HL-60 (cell line): ENCODE data around the gene BLOC1S1.

Experiments used
- DNase-seq, 2 experiments: peaks; one replicate each; pipeline ENCODE4 v3.0.0-alpha.2; 2010 to 2020; ENCODE audit warnings: low read depth in 1 of 2, low spot score in 1 of 2
- H3K27ac ChIP-seq: fragments of 250-450 bp; sonication (Bioruptor Pico); replicated peaks from 2 replicates; pipeline ENCODE4 v1.5.1; 2020; ENCODE audit warnings: mild to moderate bottlenecking, moderate library complexity
- H3K27me3 ChIP-seq: fragments of 250-450 bp; sonication (Bioruptor Pico); 2 replicates; pipeline ENCODE4 v1.5.1; 2021; ENCODE audit warnings: mild to moderate bottlenecking, moderate library complexity; ENCODE audit not compliant: insufficient read depth, poor library complexity, severe bottlenecking
- H3K4me3 ChIP-seq: replicated peaks from 2 replicates; pipeline ENCODE4 v1.5.1; 2011; ENCODE audit warnings: mild to moderate bottlenecking, control low read depth, low read length; ENCODE audit not compliant: insufficient read depth
- GABPA ChIP-seq: IDR thresholded peaks from 2 replicates; pipeline ENCODE4 v1.6.1; 2012; ENCODE audit warnings: low read depth
- POLR2AphosphoS5 ChIP-seq: IDR thresholded peaks from 2 replicates; pipeline ENCODE4 v1.6.1; 2012; ENCODE audit warnings: low read depth
- SPI1 ChIP-seq: IDR thresholded peaks from 2 replicates; pipeline ENCODE4 v1.6.1; 2012; ENCODE audit warnings: low read depth, mild to moderate bottlenecking, borderline replicate concordance
- TF ChIP-seq, protein P1 (sequence below): IDR thresholded peaks from 2 replicates; pipeline ENCODE4 v1.6.1; 2012; ENCODE audit warnings: low read depth; ENCODE audit not compliant: insufficient replicate concordance
- TF ChIP-seq, protein P2 (sequence below): IDR thresholded peaks from one replicate; pipeline ENCODE4 v1.5.1; 2011; ENCODE audit warnings: low read length, control low read depth, inconsistent platforms; ENCODE audit not compliant: insufficient read depth

Gene BLOC1S1

DNA sequence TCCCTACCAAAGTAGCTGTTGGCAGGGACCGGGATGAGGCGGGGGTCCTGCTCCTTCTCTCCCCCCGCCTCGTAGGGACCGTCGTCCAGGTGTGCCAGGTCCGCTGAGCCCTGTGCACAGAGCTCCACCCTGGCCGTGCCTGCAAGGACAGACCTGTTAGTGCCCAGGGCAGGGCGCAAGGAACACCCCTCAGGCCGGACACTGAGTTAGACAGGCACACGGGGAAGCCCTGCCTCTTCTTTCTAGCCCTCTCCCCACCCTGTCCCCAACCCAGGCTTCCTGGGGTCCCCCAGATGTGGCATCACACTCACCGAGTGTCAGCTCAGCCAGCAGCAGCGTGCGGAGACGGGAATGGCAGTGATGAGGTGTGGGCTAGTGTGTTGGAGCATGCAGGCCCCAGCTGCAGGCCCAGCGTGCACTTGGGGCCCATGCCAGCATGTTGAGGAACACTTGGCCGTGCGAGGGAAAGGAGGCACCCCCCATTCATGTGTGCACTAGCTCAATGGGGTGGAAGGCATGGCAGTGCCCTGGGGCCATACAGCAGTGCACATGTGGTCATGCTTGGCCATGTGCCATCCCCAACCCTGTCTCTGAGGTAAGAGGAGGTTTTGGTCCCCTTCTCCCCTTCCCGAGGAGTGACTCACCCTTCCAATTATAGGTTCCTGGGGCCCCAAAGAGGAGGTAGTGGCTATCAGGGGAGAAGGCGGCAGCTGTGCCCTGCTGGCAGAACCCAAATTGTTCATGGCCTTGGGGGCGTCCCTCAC is 15.4 kb upstream of the BLOC1S1 start:
- TF ChIP-seq, protein P1, sequence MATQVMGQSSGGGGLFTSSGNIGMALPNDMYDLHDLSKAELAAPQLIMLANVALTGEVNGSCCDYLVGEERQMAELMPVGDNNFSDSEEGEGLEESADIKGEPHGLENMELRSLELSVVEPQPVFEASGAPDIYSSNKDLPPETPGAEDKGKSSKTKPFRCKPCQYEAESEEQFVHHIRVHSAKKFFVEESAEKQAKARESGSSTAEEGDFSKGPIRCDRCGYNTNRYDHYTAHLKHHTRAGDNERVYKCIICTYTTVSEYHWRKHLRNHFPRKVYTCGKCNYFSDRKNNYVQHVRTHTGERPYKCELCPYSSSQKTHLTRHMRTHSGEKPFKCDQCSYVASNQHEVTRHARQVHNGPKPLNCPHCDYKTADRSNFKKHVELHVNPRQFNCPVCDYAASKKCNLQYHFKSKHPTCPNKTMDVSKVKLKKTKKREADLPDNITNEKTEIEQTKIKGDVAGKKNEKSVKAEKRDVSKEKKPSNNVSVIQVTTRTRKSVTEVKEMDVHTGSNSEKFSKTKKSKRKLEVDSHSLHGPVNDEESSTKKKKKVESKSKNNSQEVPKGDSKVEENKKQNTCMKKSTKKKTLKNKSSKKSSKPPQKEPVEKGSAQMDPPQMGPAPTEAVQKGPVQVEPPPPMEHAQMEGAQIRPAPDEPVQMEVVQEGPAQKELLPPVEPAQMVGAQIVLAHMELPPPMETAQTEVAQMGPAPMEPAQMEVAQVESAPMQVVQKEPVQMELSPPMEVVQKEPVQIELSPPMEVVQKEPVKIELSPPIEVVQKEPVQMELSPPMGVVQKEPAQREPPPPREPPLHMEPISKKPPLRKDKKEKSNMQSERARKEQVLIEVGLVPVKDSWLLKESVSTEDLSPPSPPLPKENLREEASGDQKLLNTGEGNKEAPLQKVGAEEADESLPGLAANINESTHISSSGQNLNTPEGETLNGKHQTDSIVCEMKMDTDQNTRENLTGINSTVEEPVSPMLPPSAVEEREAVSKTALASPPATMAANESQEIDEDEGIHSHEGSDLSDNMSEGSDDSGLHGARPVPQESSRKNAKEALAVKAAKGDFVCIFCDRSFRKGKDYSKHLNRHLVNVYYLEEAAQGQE: no peak
- TF ChIP-seq, protein P2, sequence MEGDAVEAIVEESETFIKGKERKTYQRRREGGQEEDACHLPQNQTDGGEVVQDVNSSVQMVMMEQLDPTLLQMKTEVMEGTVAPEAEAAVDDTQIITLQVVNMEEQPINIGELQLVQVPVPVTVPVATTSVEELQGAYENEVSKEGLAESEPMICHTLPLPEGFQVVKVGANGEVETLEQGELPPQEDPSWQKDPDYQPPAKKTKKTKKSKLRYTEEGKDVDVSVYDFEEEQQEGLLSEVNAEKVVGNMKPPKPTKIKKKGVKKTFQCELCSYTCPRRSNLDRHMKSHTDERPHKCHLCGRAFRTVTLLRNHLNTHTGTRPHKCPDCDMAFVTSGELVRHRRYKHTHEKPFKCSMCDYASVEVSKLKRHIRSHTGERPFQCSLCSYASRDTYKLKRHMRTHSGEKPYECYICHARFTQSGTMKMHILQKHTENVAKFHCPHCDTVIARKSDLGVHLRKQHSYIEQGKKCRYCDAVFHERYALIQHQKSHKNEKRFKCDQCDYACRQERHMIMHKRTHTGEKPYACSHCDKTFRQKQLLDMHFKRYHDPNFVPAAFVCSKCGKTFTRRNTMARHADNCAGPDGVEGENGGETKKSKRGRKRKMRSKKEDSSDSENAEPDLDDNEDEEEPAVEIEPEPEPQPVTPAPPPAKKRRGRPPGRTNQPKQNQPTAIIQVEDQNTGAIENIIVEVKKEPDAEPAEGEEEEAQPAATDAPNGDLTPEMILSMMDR: no peak
- TF ChIP-seq GABPA (no peak), SPI1 (no peak), POLR2AphosphoS5 (no peak)
- no peak overlapping the region for H3K27ac ChIP-seq
- peak in 1 of 2 experiments; percentile 86 for DNase-seq
- H3K27me3 ChIP-seq: no peaks in the 10 kb centered on the region
- no peak overlapping the region for H3K4me3 ChIP-seq

DNA sequence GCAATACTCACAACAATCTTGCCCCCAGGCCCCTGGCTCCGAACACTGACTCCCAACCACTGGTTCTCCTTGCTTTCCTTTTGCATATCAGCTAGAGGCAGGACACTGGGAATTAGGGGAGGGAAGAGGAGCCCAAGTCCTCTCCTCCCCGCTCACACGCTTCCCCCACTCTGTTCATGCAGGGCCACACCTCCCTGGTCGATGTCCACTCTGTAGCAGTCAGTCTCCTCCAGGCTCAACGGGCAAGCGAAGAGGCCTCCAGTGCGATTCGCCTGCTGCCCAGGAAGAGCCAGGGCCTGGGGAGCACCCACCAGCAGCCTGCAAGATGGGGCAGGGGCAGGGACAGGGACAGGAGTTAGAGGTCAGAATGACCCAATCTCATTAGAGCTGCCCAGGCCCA is 13.0 kb upstream of the BLOC1S1 start:
- no peak for DNase-seq
- Histone ChIP-seq H3K27me3 (peaks cover 8% of the 10 kb centered on the region), H3K4me3 (no peak overlapping the region), H3K27ac (no peak overlapping the region)
- TF ChIP-seq, protein P2: no peak
- TF ChIP-seq, protein P1: no peak
- TF ChIP-seq GABPA: no peak
- no peak for TF ChIP-seq SPI1
- no peak for TF ChIP-seq POLR2AphosphoS5

DNA sequence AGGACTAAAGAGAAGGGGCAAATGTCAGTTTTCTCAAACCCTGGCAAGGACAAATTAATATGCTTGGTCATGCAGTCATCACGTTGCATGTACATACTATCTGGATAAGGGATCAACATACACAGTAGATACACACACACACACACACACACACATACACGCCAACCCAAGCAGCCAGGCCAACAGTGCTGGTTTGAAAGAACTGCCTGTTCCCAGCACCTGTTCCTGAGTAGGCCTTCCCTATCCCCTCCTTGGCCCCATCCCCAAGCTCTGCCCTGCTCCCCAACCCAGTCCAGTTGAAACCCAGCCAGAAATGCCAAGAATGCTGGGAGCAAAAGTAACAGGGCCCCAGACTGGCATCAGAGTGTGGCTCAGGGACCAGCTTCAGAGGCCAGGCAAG is 12.6 kb upstream of the BLOC1S1 start:
- Histone ChIP-seq H3K4me3 (no peak overlapping the region), H3K27ac (no peak overlapping the region), H3K27me3 (peaks cover 8% of the 10 kb centered on the region)
- no peak for DNase-seq
- no peak for TF ChIP-seq POLR2AphosphoS5
- TF ChIP-seq, protein P1: no peak
- TF ChIP-seq GABPA: no peak
- no peak for TF ChIP-seq SPI1
- TF ChIP-seq, protein P2: no peak
